HG02642 (cell line): ENCODE results near the gene SEMA6A.

Experiments
- ATAC-seq: cut with Tn5 transposase; IDR thresholded peaks from one replicate; pipeline ENCODE4 v1.9.1; 2021; ENCODE audit warnings: mild to moderate bottlenecking; ENCODE audit not compliant: unreplicated experiment, poor library complexity

Gene SEMA6A

GRCh38 chr5:116576053-116576713 is 1.6 kb upstream of the SEMA6A start:
- peak; percentile 52 for ATAC-seq

- ATAC-seq = no peak
These were observed 866 bp upstream of the SEMA6A start for GRCh38 chr5:116575326-116576052.

- no peak for ATAC-seq
These were observed 789 bp downstream of the SEMA6A start for GRCh38 chr5:116573702-116574366.

GRCh38 chr5:116573279-116573701 is 1.3 kb downstream of the SEMA6A start:
- ATAC-seq = no peak

- no peak for ATAC-seq
These were observed 2.0 kb downstream of the SEMA6A start for GRCh38 chr5:116572350-116573278.

- no peak for ATAC-seq
These were observed 2.9 kb downstream of the SEMA6A start for GRCh38 chr5:116571568-116572349.

- no peak for ATAC-seq
These were observed 4.6 kb downstream of the SEMA6A start for GRCh38 chr5:116569999-116570398.

- no peak for ATAC-seq
These were observed 7.5 kb downstream of the SEMA6A start for GRCh38 chr5:116567106-116567505.

- peak; percentile 74 for ATAC-seq
These were observed 8.4 kb downstream of the SEMA6A start for GRCh38 chr5:116566251-116566650.

GRCh38 chr5:116564756-116565490 is 9.7 kb downstream of the SEMA6A start:
- ATAC-seq = no peak

GRCh38 chr5:116564312-116564711 is 10.3 kb downstream of the SEMA6A start:
- no peak for ATAC-seq

- ATAC-seq = no peak
These were observed 10.8 kb downstream of the SEMA6A start for GRCh38 chr5:116563736-116564308.

- no peak for ATAC-seq
These were observed 12.0 kb downstream of the SEMA6A start for GRCh38 chr5:116562669-116563068.

GRCh38 chr5:116561658-116562057 is 13.0 kb downstream of the SEMA6A start:
- ATAC-seq = no peak

GRCh38 chr5:116559673-116560164 is 14.9 kb downstream of the SEMA6A start:
- ATAC-seq = no peak

- ATAC-seq = no peak
These were observed 15.4 kb downstream of the SEMA6A start for GRCh38 chr5:116559239-116559638.

- ATAC-seq = no peak
These were observed 16.9 kb downstream of the SEMA6A start for GRCh38 chr5:116557669-116558271.

- no peak for ATAC-seq
These were observed 19.9 kb downstream of the SEMA6A start for GRCh38 chr5:116554764-116555163.
